ENCODE measurements around the gene IYD. TPM values are rescaled to one million over a fixed set of nuclear protein-coding genes. Genes with fewer than 3 reads are reported as not detected.
A peak's percentile ranks its signal among the peaks of the same experiment; 100 is the strongest.
"Not testable (repeated sequence)": the region's sequence is repeated elsewhere in the genome, so short reads cannot be mapped to it uniquely, and the experiment has no call there.

The IYD gene
- total RNA-seq, 1 donor from 2014 or later, result not detected

DNA sequence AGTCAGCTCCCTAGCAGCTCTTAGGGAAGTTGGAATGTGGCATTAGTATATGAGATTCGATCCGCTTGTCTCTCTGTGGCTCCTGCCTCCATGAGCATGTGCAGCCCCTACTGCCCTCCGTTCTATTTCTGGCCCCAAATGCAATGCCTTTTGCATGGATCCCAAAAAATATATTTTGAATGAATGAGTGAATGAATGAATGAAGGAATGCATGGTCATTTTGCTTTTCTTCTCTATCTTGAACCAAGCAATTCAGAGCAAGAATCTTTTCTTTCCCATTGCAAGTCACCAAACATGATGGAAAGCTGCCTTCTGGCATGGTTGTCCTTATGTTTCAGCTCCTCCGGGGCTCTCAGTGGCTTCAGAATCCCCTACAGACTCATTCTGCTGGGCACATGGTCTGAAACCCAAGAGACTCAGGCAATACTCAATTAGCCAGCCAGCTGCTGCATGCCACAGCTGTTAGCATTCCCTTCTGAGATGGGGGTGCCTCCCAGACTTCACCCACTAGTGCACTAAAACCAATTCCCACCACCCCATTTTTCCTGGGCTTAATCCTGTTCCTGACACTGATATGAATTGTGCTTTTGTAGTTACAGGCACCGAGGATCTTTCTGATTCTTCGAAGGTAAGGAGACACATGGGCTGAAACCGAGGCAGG, 2.6 kb upstream of the IYD start:
- intact Hi-C loops (cut with micrococcal nuclease), result no loop called here
- no peaks in the 10 kb centered on the region for H3K4me1 Mint-ChIP-seq
- H3K36me3 Mint-ChIP-seq (ENCODE audit: low read depth), result no peaks in the 10 kb centered on the region
- H3K9me3 Mint-ChIP-seq, result no peaks in the 10 kb centered on the region
- H3K27ac Mint-ChIP-seq, result peak overlapping the region; percentile 12
- H3K27me3 Mint-ChIP-seq, result peaks cover 3% of the 10 kb centered on the region
- H3K4me3 Mint-ChIP-seq, result no peak overlapping the region
- DNase-seq, result peak; percentile 31

DNA sequence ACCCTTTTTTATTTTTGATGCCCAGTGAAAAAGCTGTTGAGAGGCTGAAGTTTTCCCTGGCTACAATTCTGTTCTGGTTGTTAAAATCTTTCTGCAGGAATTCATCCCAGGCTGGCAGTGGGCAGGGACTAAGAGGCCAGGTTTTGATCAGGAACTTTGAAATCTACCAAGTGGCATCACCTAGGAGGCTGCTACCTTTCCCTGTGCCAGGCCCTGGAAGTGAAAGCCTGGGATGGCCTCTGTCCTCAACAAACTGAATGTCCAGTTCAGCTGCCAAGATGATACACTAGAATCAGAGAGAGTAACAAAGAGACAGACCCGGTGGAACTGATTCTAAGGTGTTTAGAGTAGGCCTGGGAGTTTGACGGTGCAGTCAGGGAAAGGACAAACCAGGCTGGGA, 596 bp downstream of the IYD start:
- Mint-ChIP-seq H3K4me1 (no peaks in the 10 kb centered on the region), H3K27me3 (peaks cover 2% of the 10 kb centered on the region), H3K36me3 (ENCODE audit: low read depth) (no peaks in the 10 kb centered on the region), H3K9me3 (no peaks in the 10 kb centered on the region), H3K27ac (no peak overlapping the region), H3K4me3 (no peak overlapping the region)
- intact Hi-C loops (cut with micrococcal nuclease), result no loop called here
- DNase-seq, result no peak

DNA sequence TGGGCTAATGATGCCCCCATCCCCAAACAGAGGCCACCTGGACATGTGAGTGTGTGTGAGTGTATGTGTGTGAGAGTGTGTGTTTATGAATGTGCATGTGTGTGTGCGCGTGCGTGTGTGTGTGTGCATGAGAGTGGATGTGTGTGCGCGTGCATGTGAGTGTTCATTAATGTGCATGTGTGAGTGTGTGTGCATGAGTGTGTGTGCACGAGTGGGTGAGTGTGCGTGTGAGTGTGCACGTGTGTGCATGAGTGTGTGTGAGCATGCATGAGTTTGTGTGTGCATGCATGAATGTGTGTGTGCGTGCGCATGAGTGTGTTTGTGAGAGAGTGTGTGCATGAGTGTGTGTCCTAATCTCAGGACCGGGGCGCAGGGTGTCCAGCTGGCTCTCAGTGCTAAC, 1.3 kb downstream of the IYD start:
- Mint-ChIP-seq H3K36me3 (ENCODE audit: low read depth) (no peaks in the 10 kb centered on the region), H3K9me3 (no peaks in the 10 kb centered on the region), H3K27me3 (peaks cover 2% of the 10 kb centered on the region), H3K4me1 (no peaks in the 10 kb centered on the region), H3K4me3 (no peak overlapping the region), H3K27ac (no peak overlapping the region)
- intact Hi-C loops (cut with micrococcal nuclease), result no loop called here
- DNase-seq, result no peak

DNA sequence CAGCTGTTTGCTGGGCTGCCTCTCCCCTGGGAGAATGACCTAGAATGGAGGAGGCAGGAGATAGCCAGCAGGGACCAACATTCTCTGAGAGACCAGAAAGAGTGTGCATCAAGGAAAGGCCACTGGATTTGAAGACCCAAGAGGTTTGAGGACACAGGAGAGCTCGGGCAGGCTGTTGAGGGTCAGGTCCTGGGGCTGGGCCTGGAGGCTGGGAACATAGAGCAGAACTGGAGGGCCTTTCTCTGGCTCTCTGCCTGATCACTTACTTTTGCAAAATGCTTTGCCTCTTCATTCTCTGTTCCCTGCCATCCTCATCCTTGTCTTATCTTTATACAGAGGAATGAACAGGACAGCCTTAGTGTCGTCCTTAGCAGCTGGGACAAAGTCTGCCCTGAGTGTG, 2.5 kb downstream of the IYD start:
- peaks cover 3% of the 10 kb centered on the region for H3K27me3 Mint-ChIP-seq
- no peaks in the 10 kb centered on the region for H3K36me3 Mint-ChIP-seq (ENCODE audit: low read depth)
- no peak overlapping the region for H3K27ac Mint-ChIP-seq
- intact Hi-C loops (cut with micrococcal nuclease), result no loop called here
- no peak overlapping the region for H3K4me3 Mint-ChIP-seq
- DNase-seq, result no peak
- no peaks in the 10 kb centered on the region for H3K9me3 Mint-ChIP-seq
- H3K4me1 Mint-ChIP-seq, result no peaks in the 10 kb centered on the region

DNA sequence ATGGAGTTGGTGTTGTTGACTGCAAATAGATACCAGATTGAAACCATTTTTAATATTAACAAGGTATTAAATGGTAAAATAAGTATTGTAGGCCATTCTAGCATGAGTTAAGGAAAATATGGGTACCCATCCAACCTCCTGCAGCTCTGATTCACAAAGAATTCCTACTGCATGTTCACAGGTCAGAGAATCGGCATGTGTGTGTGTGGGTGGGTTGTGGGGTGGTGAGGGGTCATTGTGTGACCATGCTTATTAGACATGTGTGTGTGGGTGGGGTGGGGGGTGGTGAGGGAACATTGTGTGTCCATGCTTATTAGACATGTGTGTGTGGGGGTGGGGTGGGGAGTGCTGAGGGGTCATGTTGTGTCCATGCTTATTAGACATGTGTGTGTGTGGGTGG, 3.2 kb downstream of the IYD start:
- DNase-seq, result no peak
- Mint-ChIP-seq H3K27ac (no peak overlapping the region), H3K27me3 (peaks cover 6% of the 10 kb centered on the region), H3K9me3 (no peaks in the 10 kb centered on the region), H3K4me3 (no peak overlapping the region), H3K36me3 (ENCODE audit: low read depth) (no peaks in the 10 kb centered on the region), H3K4me1 (no peaks in the 10 kb centered on the region)
- intact Hi-C loops (cut with micrococcal nuclease), result no loop called here

DNA sequence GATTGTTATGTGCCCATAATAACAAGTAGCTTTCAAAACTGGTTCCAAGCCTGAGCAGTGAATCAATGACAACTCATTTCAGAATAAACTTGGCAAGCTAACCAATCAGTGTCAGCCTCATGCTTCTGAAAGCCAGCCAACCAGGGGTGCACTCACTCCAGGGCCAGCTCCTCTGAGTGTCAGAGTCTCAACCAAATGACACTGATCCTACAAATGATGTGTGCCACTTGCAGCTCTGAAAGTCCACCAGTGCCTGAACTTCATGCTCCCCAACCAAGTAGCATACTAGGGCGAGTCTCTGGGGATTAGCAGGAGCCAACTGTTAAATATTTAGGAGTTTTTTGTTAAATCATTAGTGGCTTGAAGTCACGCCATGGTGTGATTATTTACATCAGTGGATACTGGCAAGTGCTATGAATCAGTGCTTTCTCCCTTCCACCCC, 4.5 kb downstream of the IYD start:
- Mint-ChIP-seq H3K9me3 (no peaks in the 10 kb centered on the region), H3K27ac (no peak overlapping the region), H3K4me1 (no peaks in the 10 kb centered on the region), H3K4me3 (no peak overlapping the region), H3K36me3 (ENCODE audit: low read depth) (no peaks in the 10 kb centered on the region), H3K27me3 (peaks cover 6% of the 10 kb centered on the region)
- no peak for DNase-seq
- intact Hi-C loops (cut with micrococcal nuclease), result no loop called here

DNA sequence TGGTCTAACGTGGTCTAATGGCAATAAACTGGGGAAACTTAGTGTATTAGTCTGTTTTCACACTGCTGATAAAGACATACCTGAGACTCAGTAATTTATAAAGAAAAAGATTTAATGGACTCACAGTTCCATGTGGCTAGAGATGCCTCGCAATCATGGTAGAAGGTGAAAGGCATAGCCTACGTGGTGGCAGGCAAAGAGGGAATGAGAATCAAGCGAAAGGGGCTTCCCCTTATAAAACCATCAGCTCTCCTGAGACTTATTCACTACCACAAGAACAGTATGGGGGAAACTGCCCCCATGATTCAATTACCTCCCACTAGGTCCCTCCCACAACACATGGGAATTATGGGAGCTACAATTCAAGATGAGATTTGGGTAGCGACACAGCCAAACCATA, 5.5 kb downstream of the IYD start:
- H3K9me3 Mint-ChIP-seq; DNase-seq; H3K4me1 Mint-ChIP-seq; H3K27ac Mint-ChIP-seq; intact Hi-C loops (cut with micrococcal nuclease); H3K36me3 Mint-ChIP-seq (ENCODE audit: low read depth); H3K4me3 Mint-ChIP-seq: not testable (repeated sequence)
- H3K27me3 Mint-ChIP-seq, result peaks cover 12% of the 10 kb centered on the region

DNA sequence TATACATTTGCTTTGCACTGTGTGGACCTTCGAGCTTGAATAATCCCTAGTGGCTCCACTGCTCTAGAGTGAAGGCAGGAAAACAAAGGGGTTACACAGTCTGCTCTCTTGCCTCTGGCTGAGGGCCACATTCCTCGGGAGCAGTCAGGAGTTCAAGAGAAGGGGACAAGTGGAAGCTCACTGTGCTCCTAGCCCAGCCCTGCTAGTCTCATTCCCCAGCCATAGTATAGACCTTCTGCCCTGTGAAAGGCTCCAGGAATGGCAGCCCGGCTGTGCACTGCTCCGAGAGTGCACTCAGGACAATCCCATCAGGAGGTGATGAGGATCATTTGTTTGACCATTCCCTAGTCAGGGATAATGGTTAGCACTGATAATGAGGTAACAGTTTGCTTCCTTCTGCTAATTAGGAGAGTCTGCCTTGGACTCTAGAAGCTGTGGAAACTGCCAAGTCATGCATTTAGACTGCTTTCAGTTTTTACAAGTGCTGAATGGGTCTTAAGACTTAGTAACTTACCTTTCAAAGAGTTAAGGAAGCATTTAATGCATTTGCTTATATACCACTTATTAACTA, 8.5 kb downstream of the IYD start:
- Mint-ChIP-seq H3K27ac (no peak overlapping the region), H3K27me3 (peaks cover 20% of the 10 kb centered on the region), H3K4me3 (no peak overlapping the region), H3K4me1 (no peaks in the 10 kb centered on the region), H3K36me3 (ENCODE audit: low read depth) (no peaks in the 10 kb centered on the region), H3K9me3 (no peaks in the 10 kb centered on the region)
- intact Hi-C loops (cut with micrococcal nuclease), result no loop called here
- no peak for DNase-seq

DNA sequence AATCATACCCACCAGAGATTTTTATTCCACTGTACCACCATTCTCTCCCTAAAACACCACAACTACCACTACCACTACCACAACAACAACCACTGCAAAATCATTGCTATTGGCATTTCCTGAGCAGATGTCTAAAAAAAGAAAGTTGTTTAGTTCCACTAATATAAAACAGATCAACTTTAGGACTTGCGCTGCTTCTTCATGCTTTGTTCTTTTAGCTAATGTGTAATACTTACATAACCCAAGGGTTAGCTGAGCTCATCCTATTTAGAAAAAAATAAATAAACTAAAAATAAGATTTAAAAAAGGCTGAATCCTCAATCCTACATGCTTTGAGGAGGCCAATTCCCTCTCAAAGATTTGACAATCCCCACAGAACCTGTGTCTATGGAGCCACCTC, 11.4 kb downstream of the IYD start:
- peaks cover 34% of the 10 kb centered on the region for H3K27me3 Mint-ChIP-seq
- intact Hi-C loops (cut with micrococcal nuclease), result no loop called here
- no peak overlapping the region for H3K4me3 Mint-ChIP-seq
- H3K27ac Mint-ChIP-seq, result no peak overlapping the region
- H3K9me3 Mint-ChIP-seq, result no peaks in the 10 kb centered on the region
- H3K4me1 Mint-ChIP-seq, result no peaks in the 10 kb centered on the region
- no peaks in the 10 kb centered on the region for H3K36me3 Mint-ChIP-seq (ENCODE audit: low read depth)
- DNase-seq, result no peak

DNA sequence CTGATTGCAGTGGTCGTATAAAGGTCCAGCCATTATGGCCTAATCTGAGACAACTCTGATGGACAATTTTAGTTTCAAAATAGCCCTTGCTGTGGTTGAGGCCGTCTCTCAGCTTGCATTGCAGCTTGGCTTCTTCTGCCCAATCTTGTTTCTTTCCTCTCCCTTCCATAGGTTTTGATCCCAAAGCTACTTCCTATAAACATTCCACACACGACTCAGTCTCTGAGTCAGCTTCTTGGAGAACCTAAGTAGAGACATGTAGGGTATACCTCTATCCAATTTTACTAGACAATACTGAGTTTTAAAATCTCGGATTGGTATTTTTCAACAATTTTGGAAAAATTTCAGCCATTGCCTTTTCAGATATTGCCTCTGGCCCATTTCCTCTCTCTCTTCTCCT, 13.4 kb downstream of the IYD start:
- Mint-ChIP-seq H3K9me3 (no peaks in the 10 kb centered on the region), H3K4me1 (no peaks in the 10 kb centered on the region), H3K27ac (no peak overlapping the region), H3K4me3 (no peak overlapping the region), H3K36me3 (ENCODE audit: low read depth) (no peaks in the 10 kb centered on the region), H3K27me3 (peaks cover 33% of the 10 kb centered on the region)
- no peak for DNase-seq
- intact Hi-C loops (cut with micrococcal nuclease), result no loop called here

DNA sequence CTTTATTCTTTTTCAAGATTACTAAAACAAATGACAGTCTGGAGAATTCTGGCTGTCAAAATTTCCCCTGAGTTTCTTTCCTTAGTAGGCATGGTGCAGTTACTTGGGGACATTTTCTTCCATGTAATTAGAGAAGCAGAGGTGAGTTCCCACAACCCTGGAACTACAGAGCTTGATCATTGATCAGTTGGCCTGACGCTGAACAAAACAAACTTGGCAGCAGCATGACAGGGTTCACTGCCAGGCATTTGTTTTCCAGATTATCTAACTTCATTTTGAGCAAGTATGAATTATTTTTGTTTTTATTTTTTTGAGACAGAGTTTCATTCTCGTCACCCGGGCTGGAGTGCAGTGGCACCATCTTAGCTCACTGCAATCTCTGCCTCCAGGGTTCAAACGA, 22.6 kb downstream of the IYD start:
- no peak overlapping the region for H3K27ac Mint-ChIP-seq
- peaks cover 23% of the 10 kb centered on the region for H3K27me3 Mint-ChIP-seq
- H3K9me3 Mint-ChIP-seq, result no peaks in the 10 kb centered on the region
- intact Hi-C loops (cut with micrococcal nuclease), result no loop called here
- no peaks in the 10 kb centered on the region for H3K4me1 Mint-ChIP-seq
- no peak for DNase-seq
- H3K4me3 Mint-ChIP-seq, result no peak overlapping the region
- no peaks in the 10 kb centered on the region for H3K36me3 Mint-ChIP-seq (ENCODE audit: low read depth)

DNA sequence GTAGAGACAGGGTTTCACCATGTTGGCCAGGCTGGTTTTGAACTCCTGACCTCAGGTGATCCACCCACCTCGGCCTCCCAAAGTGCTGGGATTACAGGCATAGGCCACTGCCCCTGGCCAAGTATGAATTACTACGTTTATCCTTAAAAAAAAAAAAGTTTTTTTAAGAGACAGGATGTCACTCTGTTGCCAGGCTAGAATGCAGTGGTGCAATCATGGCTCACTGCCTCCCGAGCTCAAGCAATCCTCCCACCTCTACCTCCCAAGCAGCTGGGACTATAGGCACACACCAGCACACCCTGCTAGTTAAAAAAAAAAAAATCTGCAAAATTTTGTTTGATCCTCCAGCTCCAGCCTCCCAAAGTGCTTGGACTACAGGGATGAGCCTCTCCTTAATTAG, 23.1 kb downstream of the IYD start:
- Mint-ChIP-seq H3K27ac (no peak overlapping the region), H3K4me3 (no peak overlapping the region), H3K27me3 (peaks cover 22% of the 10 kb centered on the region), H3K36me3 (ENCODE audit: low read depth) (no peaks in the 10 kb centered on the region), H3K4me1 (no peaks in the 10 kb centered on the region), H3K9me3 (no peaks in the 10 kb centered on the region)
- DNase-seq, result no peak
- intact Hi-C loops (cut with micrococcal nuclease), result no loop called here

DNA sequence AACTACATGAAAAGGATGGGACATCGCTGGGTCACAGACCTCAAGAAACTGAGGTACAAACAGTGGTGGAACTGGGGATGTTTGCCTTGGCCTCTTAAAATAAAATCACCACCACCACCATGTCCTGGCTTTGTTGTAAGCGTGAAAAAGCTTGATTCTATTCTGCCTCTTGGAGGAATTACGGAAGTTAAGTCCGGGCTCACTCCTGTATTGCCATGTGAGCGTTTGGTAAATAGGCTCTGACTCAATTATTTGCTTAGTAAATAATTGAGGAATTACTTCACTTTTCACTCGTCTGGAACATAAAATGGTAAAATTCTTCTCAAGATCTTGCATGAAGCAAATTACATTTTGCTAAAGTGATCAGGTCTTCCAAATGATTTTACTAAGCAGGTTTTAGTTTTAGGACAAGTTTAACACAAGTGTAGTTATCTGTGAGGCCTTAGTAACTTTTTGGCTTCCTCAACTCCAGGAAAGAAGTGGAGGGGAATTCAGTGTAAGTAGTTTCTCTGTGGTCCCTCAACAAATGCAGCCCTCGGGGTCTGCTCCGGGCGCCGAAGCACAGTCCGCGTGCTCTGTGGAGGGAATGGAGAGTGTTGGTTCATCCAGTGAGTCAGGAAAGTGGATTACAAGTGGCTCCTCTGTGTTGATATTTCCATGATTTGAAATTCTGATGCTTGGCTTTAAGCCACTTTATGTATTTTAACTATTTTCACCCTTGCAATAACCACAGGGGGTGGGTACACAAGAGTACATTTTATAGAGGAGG, 23.8 kb downstream of the IYD start:
- Mint-ChIP-seq H3K36me3 (ENCODE audit: low read depth) (no peaks in the 10 kb centered on the region), H3K9me3 (no peaks in the 10 kb centered on the region), H3K4me1 (no peaks in the 10 kb centered on the region), H3K27me3 (peaks cover 17% of the 10 kb centered on the region), H3K4me3 (no peak overlapping the region), H3K27ac (no peak overlapping the region)
- intact Hi-C loops (cut with micrococcal nuclease), result no loop called here
- DNase-seq, result no peak

DNA sequence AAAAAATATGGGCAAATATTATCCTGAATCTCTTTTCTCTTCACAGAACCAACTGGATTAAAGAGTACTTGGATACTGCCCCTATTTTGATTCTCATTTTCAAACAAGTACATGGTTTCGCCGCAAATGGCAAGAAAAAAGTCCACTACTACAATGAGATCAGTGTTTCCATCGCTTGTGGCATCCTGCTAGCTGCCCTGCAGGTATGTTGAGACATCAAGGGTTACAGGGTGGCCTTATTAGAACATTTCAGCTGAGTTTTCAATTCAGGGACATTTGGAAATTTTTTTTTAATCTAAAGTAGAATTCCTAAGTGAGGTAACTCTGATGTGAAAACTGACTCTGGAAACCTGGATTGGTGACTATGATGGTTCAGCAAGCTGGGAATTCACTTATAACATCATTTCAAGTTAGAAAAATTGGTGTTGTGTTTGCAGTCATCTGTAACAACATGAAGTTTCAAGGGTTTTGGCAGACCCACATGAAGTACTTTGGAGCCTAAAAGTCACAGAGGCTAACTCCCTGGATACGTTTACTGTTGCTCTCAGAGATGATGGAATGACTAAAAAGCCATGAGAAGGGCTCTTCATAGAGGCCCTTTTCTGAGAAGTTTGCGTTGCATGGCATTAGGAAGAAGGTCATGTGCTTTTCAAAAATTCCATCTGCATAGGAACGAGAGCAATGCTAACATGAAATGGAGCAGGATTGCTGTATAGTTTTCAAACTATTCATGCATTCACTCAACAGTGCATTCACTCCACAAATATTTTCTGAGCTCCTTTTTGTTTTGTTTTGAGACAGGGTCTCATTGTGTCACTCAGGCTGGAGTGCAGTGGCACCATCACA, 25.5 kb downstream of the IYD start:
- Mint-ChIP-seq H3K4me1 (no peaks in the 10 kb centered on the region), H3K27me3 (peaks cover 10% of the 10 kb centered on the region), H3K27ac (no peak overlapping the region), H3K4me3 (no peak overlapping the region), H3K9me3 (no peaks in the 10 kb centered on the region), H3K36me3 (ENCODE audit: low read depth) (no peaks in the 10 kb centered on the region)
- intact Hi-C loops (cut with micrococcal nuclease), result no loop called here
- DNase-seq, result no peak

Measured in activated CD4-positive, alpha-beta T cell treated with anti-CD3 and anti-CD28 coated beads, Interleukin-2, amount 10 ng/mL, durations not matched to agents 24 days and 14 days (primary cell).